ENCODE data around the gene UBA52. TPM values are rescaled to one million over a fixed set of nuclear protein-coding genes. Genes with fewer than 3 reads are reported as not detected.

Gene UBA52
- total RNA-seq, 1 experiment from 2014 or later: 628 TPM

DNA sequence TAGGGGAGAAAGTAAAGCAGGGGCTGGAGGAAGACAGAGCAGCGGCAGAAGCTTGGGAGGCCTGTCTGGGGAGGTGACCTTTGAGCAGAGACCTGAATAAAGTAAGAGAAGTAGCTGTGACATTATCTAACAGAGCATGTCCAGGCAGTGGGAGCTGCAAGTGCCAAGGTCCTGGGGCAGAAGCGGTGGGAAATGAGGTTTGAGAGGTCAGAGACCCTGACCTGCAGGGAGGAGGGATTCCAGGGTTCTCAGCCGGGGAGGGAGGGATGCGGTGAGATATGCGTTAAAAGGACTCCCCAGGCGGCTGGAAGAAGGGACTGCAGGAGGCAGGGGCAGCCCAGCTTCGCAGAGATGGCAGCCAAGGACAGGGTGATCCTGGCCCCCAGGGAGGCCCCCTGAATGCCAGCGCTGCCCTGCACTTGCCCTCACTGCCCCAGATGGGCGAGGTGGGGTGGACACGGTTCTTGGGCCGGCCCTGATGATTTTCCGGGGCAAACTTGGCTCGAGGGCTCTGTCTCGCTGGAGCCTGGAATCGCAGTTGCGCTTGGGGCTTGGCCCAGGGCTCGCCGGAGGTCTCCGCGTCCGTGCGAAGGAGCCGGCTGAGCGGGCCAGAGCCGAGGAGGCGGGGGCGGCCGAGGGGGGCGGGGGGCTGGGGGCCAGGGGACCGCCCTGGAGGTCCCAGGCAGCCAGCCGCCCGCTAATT lies 31.7 kb downstream of the UBA52 start:
- in situ Hi-C loops (cut with HindIII; ENCODE audit: low pct_unique_long_range_greater_than_20kb, low sequenced_read_pairs): no loop called here
- DNase-seq (ENCODE audit: low read depth): no peak

GRCh38 chr19:18603958-18604819 lies 32.5 kb downstream of the UBA52 start:
- in situ Hi-C loops (cut with HindIII; ENCODE audit: low pct_unique_long_range_greater_than_20kb, low sequenced_read_pairs): no loop called here

DNA sequence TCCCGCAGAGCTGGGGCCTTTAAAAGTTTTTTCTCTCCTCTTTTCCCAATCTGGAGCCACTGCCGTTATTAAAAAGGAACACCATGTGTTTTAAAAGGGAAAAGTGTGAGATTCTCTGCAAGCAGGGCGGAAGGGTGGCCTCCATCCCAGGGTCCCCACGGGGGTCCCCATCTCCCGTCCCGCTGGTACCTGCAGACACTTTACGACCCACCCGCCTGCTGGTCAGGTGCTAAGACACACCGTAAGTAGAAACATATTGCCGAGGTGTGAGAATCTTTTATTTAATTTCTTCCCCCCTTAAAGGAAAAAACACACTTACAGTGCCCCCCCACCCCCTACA lies 33.1 kb downstream of the UBA52 start:
- in situ Hi-C loops (cut with HindIII; ENCODE audit: low pct_unique_long_range_greater_than_20kb, low sequenced_read_pairs): no loop called here
- DNase-seq (ENCODE audit: low read depth): no peak

More at GRCh38 chr19:18603958-18604819, 32.5 kb downstream of the UBA52 start:
- DNase-seq (ENCODE audit: low read depth): no peak

- DNase-seq (ENCODE audit: low read depth): no peak
- in situ Hi-C loops (cut with HindIII; ENCODE audit: low pct_unique_long_range_greater_than_20kb, low sequenced_read_pairs): no loop called here
Measured at GRCh38 chr19:18605196-18605545, 33.5 kb downstream of the UBA52 start.

DNA sequence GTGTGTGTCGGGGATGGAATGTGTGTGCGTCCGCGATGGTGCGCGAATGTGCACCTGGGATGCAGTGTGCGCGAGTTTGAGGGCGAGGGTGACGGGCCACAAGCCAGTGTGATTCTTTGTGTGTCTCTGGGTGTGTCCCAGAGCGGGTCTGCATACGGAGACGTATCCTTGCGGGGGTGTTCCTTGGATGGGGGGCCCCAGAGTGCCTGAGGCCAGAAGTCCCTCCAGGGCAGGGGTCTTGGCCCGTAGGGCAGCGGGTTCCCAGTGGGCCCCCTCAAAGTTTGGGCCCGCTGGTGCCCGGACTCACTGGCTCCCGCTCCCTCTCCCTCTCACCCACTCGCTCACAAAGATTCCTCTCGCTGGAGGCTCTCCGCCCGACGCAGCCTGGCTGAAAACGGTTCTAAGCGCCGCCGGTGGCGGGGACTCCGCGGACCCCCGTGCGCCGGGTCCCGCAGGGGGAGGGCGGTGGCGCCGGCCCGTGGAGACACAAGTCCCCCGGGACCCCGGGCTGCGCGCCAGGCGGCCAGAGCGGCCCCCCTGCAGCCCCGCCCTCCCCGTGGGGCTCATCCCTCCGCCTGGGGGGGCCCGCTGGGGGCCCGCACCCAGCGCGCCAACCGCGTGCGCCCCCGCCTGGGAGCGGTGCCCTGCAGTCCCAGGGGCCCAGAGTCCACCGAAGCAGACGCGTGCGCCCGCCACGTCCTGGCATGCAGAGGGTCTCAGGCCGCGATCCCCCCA lies 34.1 kb downstream of the UBA52 start:
- in situ Hi-C loops (cut with HindIII; ENCODE audit: low pct_unique_long_range_greater_than_20kb, low sequenced_read_pairs): no loop called here
- no peak for DNase-seq (ENCODE audit: low read depth)

- in situ Hi-C loops (cut with HindIII; ENCODE audit: low pct_unique_long_range_greater_than_20kb, low sequenced_read_pairs): no loop called here
- no peak for DNase-seq (ENCODE audit: low read depth)
Measured at GRCh38 chr19:18606281-18607225, 34.9 kb downstream of the UBA52 start, which contains the start of gene CRLF1. TSS of gene CRLF1 (minus strand) at chr19:18606799. CDS start at chr19:18606656, 143 bp downstream.

GRCh38 chr19:18607226-18608101 lies 35.8 kb downstream of the UBA52 start:
- in situ Hi-C loops (cut with HindIII; ENCODE audit: low pct_unique_long_range_greater_than_20kb, low sequenced_read_pairs): no loop called here
- DNase-seq (ENCODE audit: low read depth): no peak

- in situ Hi-C loops (cut with HindIII; ENCODE audit: low pct_unique_long_range_greater_than_20kb, low sequenced_read_pairs): no loop called here
- no peak for DNase-seq (ENCODE audit: low read depth)
Measured at GRCh38 chr19:18608102-18608804, 36.6 kb downstream of the UBA52 start.

GRCh38 chr19:18608805-18609716 lies 37.4 kb downstream of the UBA52 start:
- DNase-seq (ENCODE audit: low read depth): no peak
- in situ Hi-C loops (cut with HindIII; ENCODE audit: low pct_unique_long_range_greater_than_20kb, low sequenced_read_pairs): no loop called here

DNA sequence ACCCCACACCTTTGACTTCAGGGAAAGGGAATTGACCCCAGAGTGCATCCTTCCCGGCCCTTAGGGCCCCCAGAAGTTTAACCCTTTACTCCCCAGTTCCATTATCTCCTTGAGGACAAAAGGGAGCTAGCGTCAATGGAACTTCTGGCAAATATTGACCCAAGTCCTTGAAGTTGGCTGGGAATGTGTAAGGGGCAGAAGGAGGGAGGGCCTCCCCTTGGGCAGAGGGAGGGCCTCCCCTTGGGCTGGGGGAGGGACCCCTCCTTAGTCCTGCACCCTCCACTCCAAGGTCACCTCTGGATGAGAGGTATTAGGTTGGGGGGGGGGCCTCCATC lies 38.0 kb downstream of the UBA52 start:
- in situ Hi-C loops (cut with HindIII; ENCODE audit: low pct_unique_long_range_greater_than_20kb, low sequenced_read_pairs): no loop called here

DNA sequence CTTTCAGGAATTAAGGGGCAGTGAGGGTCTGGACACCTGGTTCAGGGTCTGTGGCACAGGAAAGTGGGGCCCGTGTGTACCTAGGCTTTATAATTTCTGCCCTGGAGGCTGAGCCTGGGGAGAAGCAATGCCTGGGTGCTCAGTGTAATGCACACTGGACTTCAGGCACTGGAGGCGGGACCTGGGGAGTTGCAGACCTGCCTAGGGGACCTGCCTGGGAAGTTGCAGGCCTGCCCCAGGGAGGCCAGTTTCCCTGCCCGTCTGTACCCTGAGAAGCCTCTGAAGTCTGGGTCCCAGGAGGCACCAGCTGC lies 38.5 kb downstream of the UBA52 start:
- DNase-seq (ENCODE audit: low read depth): no peak
- in situ Hi-C loops (cut with HindIII; ENCODE audit: low pct_unique_long_range_greater_than_20kb, low sequenced_read_pairs): no loop called here

More for the DNA sequence above, 38.0 kb downstream of the UBA52 start:
- DNase-seq (ENCODE audit: low read depth): no peak

DNA sequence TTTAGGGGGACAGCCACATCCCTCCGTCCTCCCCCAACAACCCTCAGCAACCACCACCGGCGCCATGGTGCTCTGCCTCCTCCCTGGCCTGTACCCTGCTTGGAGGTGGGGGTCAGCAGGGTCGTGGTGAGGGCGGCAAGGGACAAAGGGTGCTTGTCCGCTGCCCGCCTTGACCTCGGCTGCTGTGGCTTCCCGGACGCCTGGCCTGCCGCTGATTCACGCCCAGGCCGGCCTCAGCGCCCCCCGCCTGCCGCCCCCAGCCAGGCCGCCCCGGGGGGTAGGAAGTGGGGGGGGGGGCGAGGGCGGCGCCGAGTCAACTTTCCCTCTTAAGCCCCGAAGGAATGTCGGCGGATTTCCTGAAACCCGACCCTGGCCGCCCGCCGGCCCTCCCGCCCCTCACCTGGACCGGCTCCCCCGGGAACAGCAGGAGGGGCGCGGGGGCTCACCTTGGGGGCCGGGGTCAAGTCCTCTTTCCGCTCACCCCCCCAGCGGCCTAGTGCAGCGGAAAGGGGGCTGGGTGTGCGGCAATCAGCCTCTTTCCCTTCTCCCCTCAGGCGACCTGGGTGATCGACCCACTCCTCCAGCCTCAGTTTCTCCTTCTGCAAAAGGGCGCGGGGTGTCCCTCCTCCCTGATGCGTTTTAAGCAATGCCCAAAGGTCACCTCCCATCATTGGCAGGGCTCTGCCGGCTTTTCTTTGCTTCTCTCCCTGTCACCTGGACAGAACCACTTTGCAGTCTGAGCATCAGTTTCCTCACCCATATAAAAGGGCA lies 39.1 kb downstream of the UBA52 start:
- in situ Hi-C loops (cut with HindIII; ENCODE audit: low pct_unique_long_range_greater_than_20kb, low sequenced_read_pairs): no loop called here
- DNase-seq (ENCODE audit: low read depth): no peak

DNA sequence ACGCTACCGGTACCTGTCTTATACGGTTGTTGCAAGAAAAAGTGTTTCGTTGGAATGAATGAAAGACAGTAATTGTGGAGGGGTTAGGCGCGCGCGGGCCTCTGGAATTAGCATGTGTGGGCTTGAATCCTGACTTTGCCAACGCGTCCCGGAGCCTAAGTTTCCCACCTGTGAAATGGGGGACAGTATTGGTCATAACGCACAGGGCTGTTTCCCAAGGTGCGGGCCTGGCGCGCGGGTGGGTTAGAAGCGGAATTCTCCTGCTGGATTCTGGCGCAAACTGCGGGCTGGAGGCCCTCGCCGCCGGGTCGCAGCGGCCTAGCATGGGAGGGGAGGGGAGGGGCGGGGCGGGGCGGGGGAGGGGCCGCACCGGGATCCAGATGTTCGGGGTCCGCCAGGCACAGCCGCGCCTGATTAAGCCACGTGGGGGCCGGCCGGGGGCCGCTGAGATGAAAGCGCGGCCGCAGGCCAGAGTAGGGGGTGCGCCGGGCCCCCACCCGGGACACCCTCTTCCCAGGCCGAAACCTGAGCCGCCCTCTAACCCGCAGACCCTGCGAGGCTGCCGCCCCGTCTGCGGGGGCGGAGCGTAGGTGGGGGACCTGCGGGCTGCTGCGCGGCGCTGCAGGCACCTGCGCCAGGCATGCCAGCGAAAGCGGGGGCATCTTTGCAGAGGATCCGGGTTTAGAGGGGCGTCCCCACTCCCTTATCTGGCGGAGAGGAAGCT lies 39.8 kb downstream of the UBA52 start:
- no peak for DNase-seq (ENCODE audit: low read depth)
- in situ Hi-C loops (cut with HindIII; ENCODE audit: low pct_unique_long_range_greater_than_20kb, low sequenced_read_pairs): no loop called here

- in situ Hi-C loops (cut with HindIII; ENCODE audit: low pct_unique_long_range_greater_than_20kb, low sequenced_read_pairs): no loop called here
- no peak for DNase-seq (ENCODE audit: low read depth)
Measured at GRCh38 chr19:18612051-18612771, 40.6 kb downstream of the UBA52 start.

Data from Caki2 (cell line).